HepG2 (cell line): ENCODE results near the gene JAK1. TPM values are rescaled to one million over a fixed set of nuclear protein-coding genes. Genes with fewer than 3 reads are reported as not detected.

Source experiments
- ADNP ChIP-seq: sonication (generic); formaldehyde crosslinking; IDR thresholded peaks from 2 replicates; pipeline ENCODE4 v1.4.0; 2020; ENCODE audit warnings: missing genetic modification reagents
- CHCHD3 ChIP-seq: sonication (generic); formaldehyde crosslinking; IDR thresholded peaks from 2 replicates; pipeline ENCODE4 v1.8.0; 2022; ENCODE audit warnings: mild to moderate bottlenecking, missing genetic modification reagents, moderate library complexity
- FLYWCH1 ChIP-seq: sonication (generic); formaldehyde crosslinking; IDR thresholded peaks from 2 replicates; pipeline ENCODE4 v1.8.1; 2023; ENCODE audit warnings: mild to moderate bottlenecking, missing genetic modification reagents
- FOXA3 ChIP-seq: IDR thresholded peaks from 2 replicates; pipeline ENCODE4 v1.6.1; 2016; ENCODE audit warnings: missing genetic modification reagents, missing compliant biosample characterization
- HNRNPLL ChIP-seq: fragments of 200-400 bp; formaldehyde crosslinking; IDR thresholded peaks from 2 replicates; pipeline ENCODE4 v1.6.1; 2017; ENCODE audit warnings: mild to moderate bottlenecking, low read depth, low read length; ENCODE audit not compliant: poor library complexity, severe bottlenecking
- KAT2B ChIP-seq: fragments of 150-350 bp; IDR thresholded peaks from 2 replicates; pipeline ENCODE4 v1.6.1; 2014; ENCODE audit warnings: low read depth, low read length, borderline replicate concordance
- MIER3 ChIP-seq: IDR thresholded peaks from 2 replicates; pipeline ENCODE4 v1.6.1; 2016; ENCODE audit warnings: missing compliant biosample characterization, borderline replicate concordance
- MTF1 ChIP-seq: sonication (generic); formaldehyde crosslinking; IDR thresholded peaks from 2 replicates; pipeline ENCODE4 v1.5.0; 2020; ENCODE audit warnings: missing genetic modification reagents
- RFXAP ChIP-seq: sonication (generic); formaldehyde crosslinking; IDR thresholded peaks from 2 replicates; pipeline ENCODE4 v1.4.0; 2020; ENCODE audit warnings: missing genetic modification reagents, borderline replicate concordance
- SAFB2 ChIP-seq: sonication (generic); formaldehyde crosslinking; IDR thresholded peaks from 2 replicates; pipeline ENCODE4 v1.5.1; 2020; ENCODE audit warnings: missing genetic modification reagents, low read depth, mild to moderate bottlenecking, borderline replicate concordance
- SALL1 ChIP-seq: sonication (generic); formaldehyde crosslinking; IDR thresholded peaks from 2 replicates; pipeline ENCODE4 v1.8.0; 2022; ENCODE audit warnings: mild to moderate bottlenecking, missing genetic modification reagents
- SMC3 ChIP-seq: IDR thresholded peaks from 2 replicates; pipeline ENCODE4 v1.6.1; 2011; ENCODE audit warnings: low read length, improper control_type of control experiment
- TEAD2 ChIP-seq: sonication (generic); formaldehyde crosslinking; IDR thresholded peaks from 2 replicates; pipeline ENCODE4 v1.9.0; 2021; ENCODE audit warnings: missing genetic modification reagents
- ZBTB3 ChIP-seq: sonication (generic); formaldehyde crosslinking; IDR thresholded peaks from 2 replicates; pipeline ENCODE4 v1.4.0; 2020; ENCODE audit warnings: low read depth, mild to moderate bottlenecking, moderate library complexity, missing genetic modification reagents, borderline replicate concordance
- ZFP82 ChIP-seq: sonication (generic); formaldehyde crosslinking; IDR thresholded peaks from 2 replicates; pipeline ENCODE4 v1.5.1; 2020; ENCODE audit warnings: mild to moderate bottlenecking, missing genetic modification reagents, borderline replicate concordance
- ZNF207 ChIP-seq: fragments of 450-650 bp; IDR thresholded peaks from 2 replicates; pipeline ENCODE4 v1.6.1; 2016; ENCODE audit warnings: antibody characterized with exemption, borderline replicate concordance
- ZNF292 ChIP-seq: sonication (generic); formaldehyde crosslinking; IDR thresholded peaks from 2 replicates; pipeline ENCODE4 v1.8.1; 2022; ENCODE audit warnings: mild to moderate bottlenecking, low read depth, missing genetic modification reagents, borderline replicate concordance
- ZNF34 ChIP-seq: sonication (generic); formaldehyde crosslinking; IDR thresholded peaks from 2 replicates; pipeline ENCODE4 v1.4.0; 2020; ENCODE audit warnings: mild to moderate bottlenecking, missing genetic modification reagents, borderline replicate concordance
- ZNF484 ChIP-seq: sonication (generic); formaldehyde crosslinking; IDR thresholded peaks from 2 replicates; pipeline ENCODE4 v1.5.1; 2020; ENCODE audit warnings: mild to moderate bottlenecking, low read depth, missing genetic modification reagents, borderline replicate concordance
- ZNF496 ChIP-seq: sonication (generic); formaldehyde crosslinking; IDR thresholded peaks from 2 replicates; pipeline ENCODE4 v1.8.1; 2023; ENCODE audit warnings: mild to moderate bottlenecking, moderate library complexity, missing genetic modification reagents; ENCODE audit not compliant: insufficient replicate concordance
- ZNF7 ChIP-seq: IDR thresholded peaks from 2 replicates; pipeline ENCODE4 v1.6.1; 2016; ENCODE audit warnings: missing biosample characterization, missing genetic modification reagents
- polyA plus RNA-seq, 8 experiments: library from polyadenylated mRNA; depleted of rRNA in 3 of 8; stranded (reverse) in 7 of 8; unstranded in 1 of 8; fragments of >200 nt; fragmentation: Illumina TruSeq in 4 of 8; extraction: Trizol in 4 of 8; gene quantifications; 2 replicates each; pipeline versions ENCODE4 v1.2.1 to v1.2.3, GENCODE V29; 2011 to 2016; ENCODE audit warnings: low read depth in 4 of 8, missing spikeins in 1 of 8, mixed read lengths in 1 of 8; ENCODE audit not compliant: insufficient read depth in 1 of 8
- total RNA-seq, 5 experiments: library from RNA; depleted of rRNA; stranded (reverse); fragments of >200 nt; fragmentation: Illumina TruSeq; extraction: Trizol; gene quantifications; 2 replicates each; pipeline ENCODE4 v1.2.3, GENCODE V29; 2016; ENCODE audit warnings: low read depth in 1 of 5
- TF ChIP-seq, protein P1 (sequence below): sonication (generic); formaldehyde crosslinking; IDR thresholded peaks from 2 replicates; pipeline ENCODE4 v1.4.0; 2020; ENCODE audit warnings: missing genetic modification reagents, borderline replicate concordance
- TF ChIP-seq, protein P2 (sequence below): sonication (generic); formaldehyde crosslinking; IDR thresholded peaks from 2 replicates; pipeline ENCODE4 v1.4.0; 2020; ENCODE audit warnings: missing genetic modification reagents
- TF ChIP-seq, protein P3 (sequence below): sonication (generic); formaldehyde crosslinking; IDR thresholded peaks from 2 replicates; pipeline ENCODE4 v1.4.0; 2020; ENCODE audit warnings: missing genetic modification reagents

Gene JAK1
- total and polyA plus RNA-seq, 2 of the 13 experiments (the other 11 are each of a cell fraction or from before 2014, with no cell fraction given) = 23.9 to 42.4 TPM

DNA sequence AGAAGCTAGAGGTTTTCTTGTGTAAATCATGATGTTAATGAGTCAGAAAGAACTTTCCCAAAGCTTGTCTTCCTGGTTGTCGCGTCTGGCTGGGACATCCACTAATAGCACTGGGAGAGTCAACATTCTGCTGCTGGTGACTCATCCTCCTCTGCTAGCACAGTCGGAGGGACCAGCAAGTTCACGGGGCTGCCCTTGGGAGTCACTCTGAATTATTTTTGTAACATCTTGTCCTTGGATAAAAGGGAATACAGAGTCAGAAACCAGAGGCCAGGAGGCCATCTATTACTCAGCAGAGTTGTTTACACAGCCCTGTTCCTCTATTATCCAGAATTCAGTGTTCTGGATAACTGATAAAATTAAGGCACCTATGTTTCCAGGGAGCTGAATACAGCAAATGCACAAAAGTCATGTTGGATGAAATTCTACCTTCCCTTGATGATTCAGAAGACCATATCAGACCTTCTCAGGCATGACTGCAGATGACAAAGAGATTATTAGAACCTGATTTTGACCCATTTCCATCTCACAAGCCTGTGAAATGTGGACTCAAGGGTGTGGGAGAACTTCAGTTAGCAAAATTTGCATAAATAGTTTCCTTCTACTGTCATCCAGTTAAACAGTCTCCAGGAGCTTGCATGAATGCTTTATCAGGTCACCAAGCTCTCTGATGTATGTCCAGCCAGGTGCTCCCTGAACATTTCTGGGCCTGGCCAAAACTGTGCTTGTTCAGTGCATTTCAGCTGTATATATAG, 68.1 kb downstream of the JAK1 start (continued):
- TF ChIP-seq, protein P1, sequence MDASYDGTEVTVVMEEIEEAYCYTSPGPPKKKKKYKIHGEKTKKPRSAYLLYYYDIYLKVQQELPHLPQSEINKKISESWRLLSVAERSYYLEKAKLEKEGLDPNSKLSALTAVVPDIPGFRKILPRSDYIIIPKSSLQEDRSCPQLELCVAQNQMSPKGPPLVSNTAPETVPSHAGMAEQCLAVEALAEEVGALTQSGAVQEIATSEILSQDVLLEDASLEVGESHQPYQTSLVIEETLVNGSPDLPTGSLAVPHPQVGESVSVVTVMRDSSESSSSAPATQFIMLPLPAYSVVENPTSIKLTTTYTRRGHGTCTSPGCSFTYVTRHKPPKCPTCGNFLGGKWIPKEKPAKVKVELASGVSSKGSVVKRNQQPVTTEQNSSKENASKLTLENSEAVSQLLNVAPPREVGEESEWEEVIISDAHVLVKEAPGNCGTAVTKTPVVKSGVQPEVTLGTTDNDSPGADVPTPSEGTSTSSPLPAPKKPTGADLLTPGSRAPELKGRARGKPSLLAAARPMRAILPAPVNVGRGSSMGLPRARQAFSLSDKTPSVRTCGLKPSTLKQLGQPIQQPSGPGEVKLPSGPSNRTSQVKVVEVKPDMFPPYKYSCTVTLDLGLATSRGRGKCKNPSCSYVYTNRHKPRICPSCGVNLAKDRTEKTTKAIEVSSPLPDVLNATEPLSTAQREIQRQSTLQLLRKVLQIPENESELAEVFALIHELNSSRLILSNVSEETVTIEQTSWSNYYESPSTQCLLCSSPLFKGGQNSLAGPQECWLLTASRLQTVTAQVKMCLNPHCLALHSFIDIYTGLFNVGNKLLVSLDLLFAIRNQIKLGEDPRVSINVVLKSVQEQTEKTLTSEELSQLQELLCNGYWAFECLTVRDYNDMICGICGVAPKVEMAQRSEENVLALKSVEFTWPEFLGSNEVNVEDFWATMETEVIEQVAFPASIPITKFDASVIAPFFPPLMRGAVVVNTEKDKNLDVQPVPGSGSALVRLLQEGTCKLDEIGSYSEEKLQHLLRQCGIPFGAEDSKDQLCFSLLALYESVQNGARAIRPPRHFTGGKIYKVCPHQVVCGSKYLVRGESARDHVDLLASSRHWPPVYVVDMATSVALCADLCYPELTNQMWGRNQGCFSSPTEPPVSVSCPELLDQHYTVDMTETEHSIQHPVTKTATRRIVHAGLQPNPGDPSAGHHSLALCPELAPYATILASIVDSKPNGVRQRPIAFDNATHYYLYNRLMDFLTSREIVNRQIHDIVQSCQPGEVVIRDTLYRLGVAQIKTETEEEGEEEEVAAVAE (CRISPR knock-in tag) = no peak
- TF ChIP-seq SMC3 = no peak; the same call in 1 of the 2 replicates
- TF ChIP-seq, protein P2, sequence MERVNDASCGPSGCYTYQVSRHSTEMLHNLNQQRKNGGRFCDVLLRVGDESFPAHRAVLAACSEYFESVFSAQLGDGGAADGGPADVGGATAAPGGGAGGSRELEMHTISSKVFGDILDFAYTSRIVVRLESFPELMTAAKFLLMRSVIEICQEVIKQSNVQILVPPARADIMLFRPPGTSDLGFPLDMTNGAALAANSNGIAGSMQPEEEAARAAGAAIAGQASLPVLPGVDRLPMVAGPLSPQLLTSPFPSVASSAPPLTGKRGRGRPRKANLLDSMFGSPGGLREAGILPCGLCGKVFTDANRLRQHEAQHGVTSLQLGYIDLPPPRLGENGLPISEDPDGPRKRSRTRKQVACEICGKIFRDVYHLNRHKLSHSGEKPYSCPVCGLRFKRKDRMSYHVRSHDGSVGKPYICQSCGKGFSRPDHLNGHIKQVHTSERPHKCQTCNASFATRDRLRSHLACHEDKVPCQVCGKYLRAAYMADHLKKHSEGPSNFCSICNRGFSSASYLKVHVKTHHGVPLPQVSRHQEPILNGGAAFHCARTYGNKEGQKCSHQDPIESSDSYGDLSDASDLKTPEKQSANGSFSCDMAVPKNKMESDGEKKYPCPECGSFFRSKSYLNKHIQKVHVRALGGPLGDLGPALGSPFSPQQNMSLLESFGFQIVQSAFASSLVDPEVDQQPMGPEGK = no peak
- peak; percentile 72; the same call in 1 of the 2 replicates for TF ChIP-seq MIER3 (CRISPR knock-in tag)
- no peak for TF ChIP-seq SAFB2 (CRISPR knock-in tag)
- TF ChIP-seq, protein P3, sequence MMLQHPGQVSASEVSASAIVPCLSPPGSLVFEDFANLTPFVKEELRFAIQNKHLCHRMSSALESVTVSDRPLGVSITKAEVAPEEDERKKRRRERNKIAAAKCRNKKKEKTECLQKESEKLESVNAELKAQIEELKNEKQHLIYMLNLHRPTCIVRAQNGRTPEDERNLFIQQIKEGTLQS (CRISPR knock-in tag) = peak; percentile 94
- no peak for TF ChIP-seq KAT2B
- TF ChIP-seq RFXAP (CRISPR knock-in tag) = no peak
- TF ChIP-seq MTF1 (CRISPR knock-in tag) = no peak
- 0 out of 2 replicates have a peak, but pooled peaks have one; percentile 28 for TF ChIP-seq ZNF292 (CRISPR knock-in tag)
- no peak for TF ChIP-seq HNRNPLL
- TF ChIP-seq ADNP (CRISPR knock-in tag) = no peak
- TF ChIP-seq ZBTB3 = peak; percentile 68; the same call in 1 of the 2 replicates
- TF ChIP-seq ZNF34 (CRISPR knock-in tag) = no peak
- peak; percentile 66 for TF ChIP-seq SALL1
- TF ChIP-seq FLYWCH1 (CRISPR knock-in tag) = no peak
- TF ChIP-seq ZFP82 (CRISPR knock-in tag) = no peak
- TF ChIP-seq FOXA3 (CRISPR knock-in tag) = peak; percentile 84; the same call in 1 of the 2 replicates
- TF ChIP-seq ZNF7 (CRISPR knock-in tag) = no peak
- TF ChIP-seq TEAD2 (CRISPR knock-in tag) = no peak
- TF ChIP-seq ZNF496 (CRISPR knock-in tag) = no peak
- no peak for TF ChIP-seq ZNF484
- no peak for TF ChIP-seq ZNF207
- no peak for TF ChIP-seq CHCHD3 (CRISPR knock-in tag)
